A172 (cell line): ENCODE measurements around the gene P3H3. TPM values are rescaled to one million over a fixed set of nuclear protein-coding genes. Genes with fewer than 3 reads are reported as not detected.
"Not testable (repeated sequence)": the region's sequence is repeated elsewhere in the genome, so short reads cannot be mapped to it uniquely, and the experiment has no call there.

Source experiments
- DNase-seq: peaks from one replicate; pipeline ENCODE4 v3.0.0-alpha.2; 2015; ENCODE audit warnings: low spot score
- total RNA-seq: library from RNA; depleted of rRNA; stranded (reverse); fragments of >200 nt; shearing (Covaris generic); gene quantifications from 2 replicates; pipeline ENCODE4 v1.2.3, GENCODE V29; 2014

The P3H3 gene
- total RNA-seq, 1 experiment from 2014 or later = 6.9 TPM

DNA sequence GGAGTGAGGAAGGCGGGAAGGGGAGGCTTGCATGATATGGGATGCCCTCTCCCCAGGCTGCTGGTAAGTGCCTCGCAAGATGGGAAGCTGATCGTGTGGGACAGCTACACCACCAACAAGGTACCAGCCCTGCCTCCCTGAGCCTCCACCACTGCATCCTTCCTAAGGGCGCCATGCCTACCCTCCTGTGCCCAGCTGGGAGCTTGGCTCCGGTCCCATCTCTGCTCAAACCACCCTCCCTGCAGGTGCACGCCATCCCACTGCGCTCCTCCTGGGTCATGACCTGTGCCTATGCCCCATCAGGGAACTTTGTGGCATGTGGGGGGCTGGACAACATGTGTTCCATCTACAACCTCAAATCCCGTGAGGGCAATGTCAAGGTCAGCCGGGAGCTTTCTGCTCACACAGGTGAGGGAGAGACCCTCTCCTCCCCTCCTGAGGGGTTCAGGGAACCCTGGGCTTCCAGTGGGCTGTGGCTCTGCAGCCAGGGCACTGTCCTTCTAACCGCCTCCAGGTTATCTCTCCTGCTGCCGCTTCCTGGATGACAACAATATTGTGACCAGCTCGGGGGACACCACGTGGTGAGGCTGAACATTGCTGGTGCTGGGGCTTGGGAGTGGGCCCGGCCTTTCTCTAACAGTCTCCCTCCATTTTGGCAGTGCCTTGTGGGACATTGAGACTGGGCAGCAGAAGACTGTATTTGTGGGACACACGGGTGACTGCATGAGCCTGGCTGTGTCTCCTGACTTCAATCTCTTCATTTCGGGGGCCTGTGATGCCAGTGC, 15.1 kb downstream of the P3H3 start:
- DNase-seq = no peak

DNA sequence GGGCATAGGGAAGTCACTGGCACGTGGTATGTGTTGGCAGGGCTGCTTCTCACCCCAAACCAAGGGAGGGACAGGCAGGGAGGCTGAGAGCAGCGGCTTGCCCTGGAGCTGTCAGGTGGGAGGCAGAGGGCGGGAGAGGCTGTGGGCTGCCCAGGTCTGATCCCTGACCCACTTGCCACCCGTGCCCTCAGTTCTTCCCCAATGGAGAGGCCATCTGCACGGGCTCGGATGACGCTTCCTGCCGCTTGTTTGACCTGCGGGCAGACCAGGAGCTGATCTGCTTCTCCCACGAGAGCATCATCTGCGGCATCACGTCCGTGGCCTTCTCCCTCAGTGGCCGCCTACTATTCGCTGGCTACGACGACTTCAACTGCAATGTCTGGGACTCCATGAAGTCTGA, 17.2 kb downstream of the P3H3 start:
- DNase-seq = no peak

DNA sequence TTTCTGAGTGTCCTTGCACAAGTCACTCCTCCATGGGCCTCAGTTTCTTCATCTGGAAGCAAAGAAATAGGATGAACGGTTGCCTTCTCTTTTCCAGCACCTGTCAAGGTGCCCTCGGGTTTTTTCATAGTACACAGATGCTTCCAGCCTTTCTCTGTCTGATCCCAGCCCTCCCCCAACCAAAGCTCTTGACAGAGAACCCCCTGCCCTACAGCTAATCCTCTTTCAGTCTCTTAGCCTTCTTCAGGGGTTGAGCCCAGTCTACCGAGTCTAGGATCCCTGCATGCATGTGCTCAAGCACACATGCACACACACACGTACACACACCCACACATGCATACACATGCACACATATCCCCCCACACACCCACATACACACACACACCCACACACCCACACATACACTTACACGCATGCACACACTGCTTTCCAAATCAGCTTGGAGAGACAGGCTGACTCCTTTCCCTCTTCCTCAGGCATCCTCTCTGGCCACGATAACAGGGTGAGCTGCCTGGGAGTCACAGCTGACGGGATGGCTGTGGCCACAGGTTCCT, 18.2 kb downstream of the P3H3 start:
- DNase-seq = no peak

DNA sequence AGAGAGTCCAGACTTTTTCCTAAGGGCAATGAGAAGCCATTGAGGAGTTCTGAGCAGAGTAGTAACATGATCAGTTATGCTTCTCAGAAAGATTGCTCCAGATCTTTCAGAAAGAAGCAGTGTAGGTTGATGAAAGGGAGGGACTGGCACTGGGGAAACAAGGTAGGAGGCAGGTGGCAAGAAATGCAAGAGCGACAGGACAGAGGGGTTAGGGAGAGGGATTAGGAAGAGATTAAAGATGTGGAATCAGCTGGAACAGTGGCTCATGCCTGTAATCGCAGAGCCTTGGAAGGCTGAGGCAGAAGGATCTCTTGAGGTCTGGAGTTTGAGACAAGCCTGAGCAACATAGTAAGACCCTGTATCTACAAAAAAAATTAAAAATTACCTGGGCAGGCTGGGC, 19.5 kb downstream of the P3H3 start:
- DNase-seq = no peak

DNA sequence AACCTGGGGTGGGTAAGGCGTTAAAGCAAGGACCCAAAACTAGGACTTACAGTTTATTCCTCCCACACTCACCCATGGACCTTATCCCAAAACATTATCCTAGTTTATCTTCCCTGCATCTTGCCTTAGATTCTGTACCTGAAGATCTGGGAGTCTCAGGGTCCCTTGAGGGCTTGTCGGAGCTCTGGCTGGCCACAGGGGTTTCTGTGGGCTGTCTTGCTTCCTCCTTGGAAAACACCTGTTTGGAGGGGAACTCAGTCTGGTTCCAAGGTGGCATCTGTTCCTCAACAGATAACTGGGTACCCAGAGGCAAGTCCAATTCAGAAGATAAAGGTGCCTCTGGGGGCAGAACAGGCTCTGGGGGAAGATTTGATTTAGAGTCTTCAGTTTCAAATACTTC, 21.2 kb downstream of the P3H3 start:
- DNase-seq = no peak

DNA sequence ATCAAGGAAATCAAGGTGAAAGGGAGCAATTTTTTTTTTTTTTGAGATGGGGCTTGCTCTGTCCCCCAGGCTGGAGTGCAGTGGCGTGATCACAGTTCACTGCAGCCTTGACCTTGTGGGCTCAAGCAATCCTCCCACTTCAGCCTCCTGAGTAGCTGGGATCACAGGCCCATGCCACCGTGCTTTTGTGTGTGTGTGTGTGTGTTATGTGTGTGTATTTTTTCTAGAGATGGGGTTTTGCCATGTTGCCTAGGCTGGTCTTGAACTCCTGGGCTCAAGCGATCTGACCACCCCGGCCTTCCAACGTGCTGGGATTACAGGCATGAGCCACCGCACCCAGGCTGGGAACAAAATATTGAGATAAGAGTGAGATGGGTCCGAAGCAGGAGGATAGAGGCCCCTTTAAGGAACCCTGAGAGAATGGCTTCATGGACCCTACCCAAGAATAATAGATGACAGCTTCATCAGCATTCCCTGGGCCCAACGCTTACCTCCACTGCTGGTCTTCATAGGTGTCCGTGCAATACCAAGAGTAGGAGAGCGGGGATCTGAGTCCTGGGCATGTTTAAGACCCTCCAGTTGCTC, 21.9 kb downstream of the P3H3 start:
- no peak for DNase-seq

DNA sequence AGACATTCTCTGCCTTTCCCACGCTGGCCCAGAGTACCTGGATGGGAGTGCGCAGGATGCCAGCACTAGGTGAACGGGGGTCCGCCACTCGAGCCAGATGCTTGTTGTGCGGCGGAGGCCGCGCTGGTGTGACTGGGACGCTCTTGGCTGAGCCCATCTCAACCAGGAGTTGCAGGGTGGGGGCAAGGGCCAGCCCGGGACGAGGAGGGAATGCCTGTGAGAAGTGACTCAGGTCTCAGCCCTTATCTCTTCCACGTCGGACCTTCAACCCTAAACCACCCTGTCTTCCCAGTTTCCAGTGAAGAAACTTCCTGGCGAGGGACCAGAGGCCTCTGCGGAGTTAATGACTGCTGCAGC, 22.6 kb downstream of the P3H3 start:
- no peak for DNase-seq

DNA sequence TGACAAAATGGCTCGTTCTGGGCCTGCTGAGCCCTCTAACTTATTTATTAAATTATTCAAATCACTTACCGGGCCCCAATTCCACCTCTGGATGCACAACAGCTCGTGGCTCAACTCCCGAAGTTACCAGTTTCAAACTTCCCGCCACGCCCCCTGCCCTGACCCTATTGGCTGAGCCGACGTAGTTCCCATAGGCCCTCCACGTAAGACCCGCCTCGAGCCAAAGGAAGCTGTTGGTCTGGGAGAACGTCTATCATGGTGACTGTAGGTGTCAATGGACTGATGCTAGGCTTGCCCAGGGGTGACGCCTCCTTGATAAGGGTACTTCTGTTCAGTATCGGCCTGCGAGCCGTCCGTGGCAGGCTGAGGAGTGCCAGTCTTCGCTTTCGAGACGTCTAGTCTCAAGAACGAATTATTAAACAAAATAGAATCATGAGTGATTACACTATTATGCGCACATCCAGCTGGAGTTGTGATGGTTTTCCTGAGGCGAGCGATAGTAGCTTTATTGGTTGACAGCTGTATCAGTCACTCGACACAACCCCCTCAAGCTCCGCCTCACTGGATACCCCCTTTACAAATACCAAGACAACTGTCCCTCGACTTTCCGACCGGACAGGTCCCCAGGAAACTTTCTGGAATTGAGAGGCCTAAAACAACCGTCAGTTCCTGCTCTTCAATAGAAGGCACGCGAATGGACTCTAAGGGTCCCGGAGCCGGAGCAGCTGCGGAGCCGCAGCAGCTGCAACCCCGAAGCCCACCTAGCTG, 23.1 kb downstream of the P3H3 start, which contains the start of gene CDCA3:
CDCA3 (minus strand) TSS at position 134 of the 768 bp plus-strand sequence. CDS start 334 bp downstream, outside the sequence.
- DNase-seq = peak; percentile 94

DNA sequence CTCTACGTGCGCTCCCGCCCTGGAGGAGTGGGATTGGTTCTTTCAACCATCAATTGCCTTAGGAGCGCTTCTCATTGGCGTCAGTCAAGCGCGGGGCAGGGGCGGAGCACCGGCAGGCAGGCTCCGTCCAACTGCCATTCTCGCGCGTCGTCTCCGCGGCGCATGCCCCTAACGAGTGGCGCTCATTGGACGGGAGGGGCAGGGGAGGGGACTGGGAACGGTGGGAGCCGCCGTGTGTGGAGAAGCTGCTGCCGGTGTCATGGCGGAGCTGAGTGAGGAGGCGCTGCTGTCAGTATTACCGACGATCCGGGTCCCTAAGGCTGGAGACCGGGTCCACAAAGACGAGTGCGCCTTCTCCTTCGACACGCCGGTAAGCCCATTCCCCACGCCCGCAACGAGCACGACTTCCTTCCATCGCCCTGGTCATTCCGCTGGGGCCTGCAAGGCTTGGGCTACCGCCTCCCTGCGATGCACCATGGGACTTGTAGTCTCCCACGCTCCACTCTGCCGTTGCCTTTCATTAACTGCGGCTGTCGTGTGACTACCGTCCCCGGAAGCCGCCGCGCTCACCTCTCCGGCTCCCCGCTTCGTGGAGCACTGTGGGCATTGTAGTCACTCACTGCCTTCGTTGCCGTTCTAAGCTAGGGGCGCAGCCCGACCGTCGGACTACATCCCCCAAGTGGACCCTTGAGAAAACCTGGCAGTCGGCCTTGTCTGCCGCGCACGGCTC, 23.9 kb downstream of the P3H3 start, which contains the start of gene USP5:
USP5 (plus strand) TSS at position 230 of the 730 bp plus-strand sequence; CDS start at position 260, 30 bp downstream.
- DNase-seq = peak; percentile 96

DNA sequence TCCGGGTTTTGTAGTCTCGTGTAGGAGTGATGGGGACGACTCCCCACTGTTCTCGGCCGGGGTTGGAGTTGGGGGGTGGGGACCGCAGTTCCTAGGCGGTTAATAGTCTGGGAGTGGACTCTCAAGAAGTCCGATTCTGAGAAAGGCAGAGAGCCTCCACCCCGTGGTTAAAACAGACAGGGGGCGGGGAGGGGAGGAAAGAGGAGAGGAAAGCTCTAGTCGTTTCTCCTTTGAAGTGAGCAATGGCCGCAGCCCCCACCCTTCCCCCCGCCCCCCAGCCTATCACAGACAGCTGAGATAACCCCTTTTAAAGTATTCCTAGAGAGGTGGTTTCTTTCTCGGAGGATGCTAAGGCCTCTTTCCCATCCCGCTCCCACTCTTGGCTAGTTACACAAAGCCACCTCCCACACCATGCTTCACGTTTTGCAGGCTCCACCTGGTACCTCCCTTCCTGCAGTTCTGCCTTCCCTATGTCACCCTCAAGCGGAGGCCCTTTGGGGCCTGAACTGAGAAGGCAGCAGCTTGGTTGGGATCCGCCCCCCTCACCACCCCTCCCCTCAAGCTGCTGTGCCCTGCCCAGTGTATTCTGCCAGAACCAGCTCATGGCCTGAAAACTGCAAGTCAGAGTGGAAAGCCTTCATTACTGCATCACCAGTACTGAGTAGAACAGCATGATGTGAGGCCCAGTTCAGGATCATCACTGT, 24.6 kb downstream of the P3H3 start:
- peak; percentile 62 for DNase-seq

DNA sequence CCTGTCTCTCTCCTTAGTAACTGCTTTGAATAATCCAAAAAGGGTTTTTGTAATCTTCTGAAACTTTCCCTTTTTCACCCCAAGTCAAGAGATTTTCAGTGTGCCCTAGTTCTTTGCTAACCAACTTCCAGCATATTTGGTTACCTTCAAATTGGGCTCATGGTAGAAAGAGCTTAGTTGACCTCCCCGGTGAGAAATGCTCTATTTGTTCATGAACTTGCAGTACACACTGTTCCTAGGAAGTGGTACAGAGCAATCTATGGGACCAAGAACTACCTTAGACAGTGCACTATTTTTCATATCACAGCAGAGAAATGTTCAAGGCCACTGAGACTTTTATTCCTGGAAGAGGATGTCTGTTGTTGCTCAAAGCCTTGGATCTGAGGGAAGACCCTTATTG, 25.4 kb downstream of the P3H3 start:
- DNase-seq = no peak

DNA sequence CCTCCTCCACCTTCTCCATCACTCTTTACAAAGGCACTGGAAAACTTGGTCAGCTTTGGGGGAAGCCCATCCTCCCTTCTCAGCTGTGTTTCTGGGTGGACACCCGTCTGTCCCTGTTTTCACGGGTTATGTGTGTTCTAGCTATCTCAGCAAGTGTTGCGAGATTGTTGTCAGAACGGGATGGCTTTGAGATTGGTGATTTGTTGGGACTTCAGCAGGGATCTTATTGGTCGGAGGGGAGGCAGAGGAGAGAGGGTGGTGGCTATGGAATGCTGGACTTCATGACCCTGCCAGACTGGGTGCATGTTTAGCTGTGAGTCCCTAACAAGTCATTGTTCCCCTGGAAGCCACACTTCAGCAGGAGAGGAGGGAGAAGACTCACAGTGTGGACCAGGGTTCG, 25.8 kb downstream of the P3H3 start:
- DNase-seq = no peak

DNA sequence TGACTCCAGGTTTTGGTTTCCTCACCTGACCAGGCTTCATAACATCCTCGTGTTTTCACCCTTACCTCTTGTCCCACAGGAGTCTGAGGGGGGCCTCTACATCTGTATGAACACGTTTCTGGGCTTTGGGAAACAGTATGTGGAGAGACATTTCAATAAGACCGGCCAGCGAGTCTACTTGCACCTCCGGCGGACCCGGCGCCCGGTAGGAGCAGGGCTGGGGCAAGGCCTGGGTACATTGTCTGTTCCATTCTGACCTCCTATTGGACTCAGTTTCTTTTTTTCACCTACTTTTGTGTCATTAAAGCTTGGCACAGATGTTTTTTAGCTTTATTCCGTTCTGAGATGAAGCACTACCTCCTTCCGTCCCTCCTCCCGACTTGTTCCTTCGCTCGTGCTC, 27.1 kb downstream of the P3H3 start:
- DNase-seq = no peak

DNA sequence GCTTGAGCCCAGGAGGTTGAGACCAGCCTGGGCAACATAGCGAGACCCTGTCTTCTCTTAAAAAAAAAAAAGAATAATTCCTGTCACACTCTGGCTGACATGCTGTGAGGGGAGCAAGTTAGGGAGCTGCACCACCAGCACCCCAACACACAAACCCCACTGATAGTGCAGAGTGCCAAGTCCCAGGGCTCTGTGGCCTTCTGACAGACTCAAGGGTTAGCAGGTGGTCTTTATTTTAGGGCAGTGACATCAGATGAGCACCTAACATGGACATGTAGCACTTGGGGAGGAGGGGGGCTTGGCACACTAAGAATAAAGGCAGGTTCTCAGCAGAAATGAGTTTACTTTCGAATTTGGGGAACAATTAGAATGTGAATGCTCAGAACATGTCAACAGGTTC, 30.6 kb downstream of the P3H3 start:
- no peak for DNase-seq

DNA sequence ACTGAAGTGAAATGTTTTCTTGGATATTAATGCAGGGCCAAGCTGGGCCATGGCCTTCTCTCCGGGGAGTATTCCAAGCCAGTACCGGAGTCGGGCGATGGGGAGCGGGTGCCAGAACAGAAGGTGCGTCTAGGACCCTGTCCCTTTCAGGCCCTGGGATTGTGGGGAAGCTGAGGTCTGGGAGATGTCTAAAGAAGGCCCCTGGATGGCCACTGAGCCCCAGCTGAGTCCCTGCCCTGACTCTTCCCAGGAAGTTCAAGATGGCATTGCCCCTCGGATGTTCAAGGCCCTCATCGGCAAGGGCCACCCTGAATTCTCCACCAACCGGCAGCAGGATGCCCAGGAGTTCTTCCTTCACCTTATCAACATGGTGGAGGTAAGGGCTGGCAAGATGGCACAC, 31.9 kb downstream of the P3H3 start:
- DNase-seq = no peak

DNA sequence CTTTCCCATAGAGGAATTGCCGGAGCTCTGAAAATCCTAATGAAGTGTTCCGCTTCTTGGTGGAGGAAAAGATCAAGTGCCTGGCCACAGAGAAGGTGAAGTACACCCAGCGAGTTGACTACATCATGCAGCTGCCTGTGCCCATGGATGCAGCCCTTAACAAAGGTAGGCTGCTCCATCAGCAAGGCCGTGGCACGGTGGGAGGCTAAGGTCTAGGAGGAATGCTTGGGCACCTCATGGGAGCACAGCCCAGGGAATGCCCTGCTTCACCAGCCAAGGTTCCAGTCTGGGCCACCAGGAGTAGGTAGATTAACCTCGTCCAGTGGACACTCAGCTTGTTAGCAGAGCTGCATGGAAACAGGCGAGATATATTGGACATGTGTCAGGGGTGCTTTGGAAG, 32.7 kb downstream of the P3H3 start:
- no peak for DNase-seq

DNA sequence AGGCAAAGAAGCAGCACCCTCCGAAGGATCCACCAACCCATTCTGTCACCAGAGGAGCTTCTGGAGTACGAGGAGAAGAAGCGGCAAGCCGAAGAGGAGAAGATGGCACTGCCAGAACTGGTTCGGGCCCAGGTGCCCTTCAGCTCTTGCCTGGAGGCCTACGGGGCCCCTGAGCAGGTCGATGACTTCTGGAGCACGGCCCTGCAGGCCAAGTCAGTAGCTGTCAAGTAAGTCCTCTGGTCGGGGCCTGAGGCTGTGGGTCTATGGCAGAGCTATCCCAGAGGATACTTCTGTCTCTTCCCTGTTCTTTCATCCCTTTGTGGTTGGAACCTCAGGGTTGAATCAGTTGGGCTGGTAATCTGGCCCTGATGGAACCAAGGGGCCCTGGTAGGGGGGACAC, 33.2 kb downstream of the P3H3 start:
- no peak for DNase-seq

DNA sequence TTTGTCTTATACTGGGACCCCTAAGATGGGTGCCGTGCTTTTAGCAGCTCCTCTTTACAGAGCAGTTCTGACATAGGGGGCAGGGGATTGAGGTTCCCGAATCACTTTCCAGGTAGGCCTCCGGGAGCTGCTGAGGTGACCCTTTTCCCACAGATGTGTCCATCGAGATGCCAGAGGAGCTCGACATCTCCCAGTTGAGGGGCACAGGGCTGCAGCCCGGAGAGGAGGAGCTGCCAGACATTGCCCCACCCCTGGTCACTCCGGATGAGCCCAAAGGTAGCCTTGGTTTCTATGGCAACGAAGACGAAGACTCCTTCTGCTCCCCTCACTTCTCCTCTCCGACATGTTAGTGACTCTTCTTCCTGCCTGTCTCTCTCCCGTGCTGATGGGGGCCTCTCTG, 34.8 kb downstream of the P3H3 start:
- no peak for DNase-seq

DNA sequence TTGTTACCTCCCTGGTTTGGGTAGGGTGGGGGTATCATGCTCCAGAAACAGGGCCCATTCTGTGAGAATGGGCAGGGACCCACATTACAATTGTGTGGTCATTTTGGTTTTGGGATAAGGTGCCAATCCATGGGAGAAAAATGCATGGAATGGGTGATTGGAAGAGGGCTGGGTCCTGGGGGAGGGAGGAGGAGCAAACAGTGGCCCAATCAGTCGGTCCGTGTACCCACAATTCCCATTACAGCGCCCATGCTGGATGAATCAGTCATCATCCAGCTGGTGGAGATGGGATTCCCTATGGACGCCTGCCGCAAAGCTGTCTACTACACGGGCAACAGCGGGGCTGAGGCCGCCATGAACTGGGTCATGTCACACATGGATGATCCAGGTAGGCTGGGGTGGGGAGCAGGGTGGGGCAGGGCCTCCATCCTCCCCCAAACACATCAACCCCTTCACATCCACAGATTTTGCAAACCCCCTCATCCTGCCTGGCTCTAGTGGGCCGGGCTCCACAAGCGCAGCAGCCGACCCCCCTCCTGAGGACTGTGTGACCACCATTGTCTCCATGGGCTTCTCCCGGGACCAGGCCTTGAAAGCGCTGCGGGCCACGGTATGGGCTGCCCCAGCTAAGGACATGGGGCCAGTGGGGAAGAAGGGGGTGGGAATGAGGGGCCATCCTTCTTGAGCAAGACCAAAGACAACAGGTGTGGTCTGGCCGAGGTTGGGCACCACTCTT, 35.5 kb downstream of the P3H3 start:
- DNase-seq = no peak

DNA sequence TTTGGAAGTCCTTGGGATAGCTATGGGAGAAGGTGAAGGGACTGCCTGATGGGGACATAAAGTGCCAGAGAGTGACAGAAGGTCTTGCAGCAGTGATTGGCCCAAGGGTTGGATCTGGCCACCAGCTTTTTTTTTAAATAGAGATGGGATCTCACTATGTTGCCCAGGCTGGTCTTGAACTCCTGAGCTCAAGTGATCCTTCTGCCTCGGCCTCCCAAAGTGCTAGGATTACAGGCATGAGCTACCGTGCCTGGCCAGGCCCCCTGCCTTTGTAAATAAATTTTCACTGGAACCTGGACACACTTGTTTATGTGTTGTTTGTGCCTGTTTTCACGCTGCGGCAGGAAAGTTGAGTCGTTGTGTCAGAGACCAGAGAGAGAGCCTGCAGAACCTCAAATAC, 37.1 kb downstream of the P3H3 start:
- not testable (repeated sequence) for DNase-seq
